Activated CD8-positive, alpha-beta memory T cell treated with anti-CD3 and anti-CD28 coated beads, Interleukin-2, amount 10 ng/mL, durations not matched to agents 7 days and 5 days (primary cell): Measurements from ENCODE around the gene TGM5. TPM values are rescaled to one million over a fixed set of nuclear protein-coding genes. Genes with fewer than 3 reads are reported as not detected.

Experiments
- ATAC-seq: fragments of 150-1000 bp; cut with Tn5 transposase; one replicate; pipeline ENCODE4 v1.10.0; 2021; ENCODE audit warnings: moderate library complexity
- CTCF ChIA-PET: fragments of 350-600 bp; sonication (Branson Sonifier 250); formaldehyde crosslinking; loops from one replicate; lab custom pipeline; 2021; ENCODE audit warnings: antibody characterized with exemption; lab: Charles Lee
- DNase-seq: peaks from one replicate; pipeline ENCODE4 v3.0.0-alpha.2; 2020
- H3K27ac Mint-ChIP-seq: one replicate; pipeline ENCODE4 v1.8.0; 2021; ENCODE audit warnings: mild to moderate bottlenecking, mixed read lengths
- H3K27me3 Mint-ChIP-seq: one replicate; pipeline ENCODE4 v1.8.0; 2021; ENCODE audit warnings: mixed read lengths
- H3K36me3 Mint-ChIP-seq: one replicate; pipeline ENCODE4 v1.8.0; 2021; ENCODE audit warnings: mild to moderate bottlenecking, mixed read lengths
- H3K4me1 Mint-ChIP-seq: one replicate; pipeline ENCODE4 v1.8.0; 2021; ENCODE audit warnings: mixed read lengths
- H3K4me3 Mint-ChIP-seq: one replicate; pipeline ENCODE4 v1.8.0; 2021; ENCODE audit warnings: mild to moderate bottlenecking, moderate library complexity, mixed read lengths
- H3K9me3 Mint-ChIP-seq: one replicate; pipeline ENCODE4 v1.8.0; 2022; ENCODE audit warnings: low read depth, mixed read lengths
- total RNA-seq, 2 experiments: library from RNA; stranded (reverse); gene quantifications; one replicate each; pipeline ENCODE4 v1.2.3, GENCODE V29; 2021

Gene TGM5
- total RNA-seq, 2 experiments from 2014 or later = 0.91 to 1.1 TPM

GRCh38 chr15:43215961-43216360 is 50.8 kb downstream of the TGM5 start:
- H3K36me3 Mint-ChIP-seq = no peaks in the 10 kb centered on the region
- H3K4me1 Mint-ChIP-seq = no peaks in the 10 kb centered on the region
- ATAC-seq = no peak
- CTCF ChIA-PET = interaction anchor here (2.0 kb wide), 1 partner anchor 10 kb away, joined by 8 read pairs; no protein-coding TSS in a partner anchor
- peaks cover 15% of the 10 kb centered on the region for H3K27me3 Mint-ChIP-seq
- H3K9me3 Mint-ChIP-seq = no peaks in the 10 kb centered on the region
- DNase-seq = no peak
- no peak overlapping the region for H3K4me3 Mint-ChIP-seq
- H3K27ac Mint-ChIP-seq = no peak overlapping the region

DNA sequence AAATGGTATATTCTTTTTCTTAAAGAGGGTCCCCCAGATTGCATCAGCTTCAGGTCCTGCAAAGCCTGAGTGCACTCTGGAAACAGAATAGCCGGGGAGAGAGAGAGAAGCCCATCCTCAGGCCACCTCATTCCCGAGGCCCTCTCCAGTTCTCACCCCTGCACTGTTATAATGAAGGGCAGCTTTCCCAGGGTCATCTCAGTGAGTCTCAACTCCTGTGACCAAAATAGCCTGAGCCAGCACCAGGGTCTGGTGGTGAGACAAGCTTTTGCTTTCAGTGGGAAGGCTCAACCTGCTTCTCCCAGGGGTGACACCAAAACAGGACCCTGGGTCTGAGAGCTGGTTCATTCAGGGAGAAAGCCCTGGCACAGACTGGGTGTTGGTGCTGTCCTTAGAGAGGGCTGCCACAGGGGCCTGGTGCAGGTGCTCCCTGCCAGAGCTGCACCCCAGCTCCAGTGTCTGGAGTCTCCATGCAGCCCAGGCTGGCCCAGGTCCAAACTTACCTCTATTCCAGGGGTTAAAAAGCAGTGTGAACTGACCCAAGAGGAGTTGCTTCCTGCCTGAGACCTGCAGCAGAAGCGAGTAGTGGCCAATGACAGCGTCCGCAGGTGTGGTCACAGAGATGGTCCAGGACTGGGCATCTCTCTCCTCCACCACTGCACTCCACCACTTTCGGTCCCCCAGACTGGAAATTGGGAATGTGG is 52.0 kb downstream of the TGM5 start:
- H3K27me3 Mint-ChIP-seq = peaks cover 10% of the 10 kb centered on the region
- H3K4me3 Mint-ChIP-seq = no peak overlapping the region
- no peaks in the 10 kb centered on the region for H3K9me3 Mint-ChIP-seq
- no peak for DNase-seq
- ATAC-seq = no peak
- H3K4me1 Mint-ChIP-seq = no peaks in the 10 kb centered on the region
- H3K36me3 Mint-ChIP-seq = no peaks in the 10 kb centered on the region
- CTCF ChIA-PET = interaction anchor here (1.0 to 4.8 kb wide), 2 partner anchors 10 to 11 kb away, joined by 5 to 30 read pairs; no protein-coding TSS in a partner anchor
- no peak overlapping the region for H3K27ac Mint-ChIP-seq

DNA sequence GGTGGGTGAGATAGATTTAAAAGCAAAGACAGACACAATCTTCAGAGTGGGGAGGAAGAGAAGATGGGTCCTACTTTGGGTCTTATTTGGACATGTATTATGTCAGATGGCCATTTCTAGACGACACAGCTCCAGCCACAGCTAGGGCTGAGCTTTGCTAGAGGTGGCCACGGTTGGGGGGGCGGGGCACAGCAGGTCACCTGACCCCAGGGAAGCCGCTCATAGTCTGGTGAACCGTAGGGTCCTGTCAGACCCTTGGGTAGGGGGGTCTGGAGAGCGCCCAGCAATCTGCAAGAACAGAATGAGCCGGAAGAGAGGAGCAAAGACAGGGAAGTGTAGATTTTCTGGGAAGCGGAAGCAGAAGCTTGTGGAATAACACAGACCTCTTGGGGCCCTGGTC is 52.6 kb downstream of the TGM5 start:
- H3K27ac Mint-ChIP-seq = no peak overlapping the region
- H3K4me1 Mint-ChIP-seq = no peaks in the 10 kb centered on the region
- CTCF ChIA-PET = interaction anchor here (1.0 to 4.8 kb wide), 2 partner anchors 10 to 11 kb away, joined by 5 to 30 read pairs; no protein-coding TSS in a partner anchor
- DNase-seq = no peak
- no peaks in the 10 kb centered on the region for H3K36me3 Mint-ChIP-seq
- no peaks in the 10 kb centered on the region for H3K9me3 Mint-ChIP-seq
- peaks cover 11% of the 10 kb centered on the region for H3K27me3 Mint-ChIP-seq
- ATAC-seq = no peak
- H3K4me3 Mint-ChIP-seq = no peak overlapping the region

DNA sequence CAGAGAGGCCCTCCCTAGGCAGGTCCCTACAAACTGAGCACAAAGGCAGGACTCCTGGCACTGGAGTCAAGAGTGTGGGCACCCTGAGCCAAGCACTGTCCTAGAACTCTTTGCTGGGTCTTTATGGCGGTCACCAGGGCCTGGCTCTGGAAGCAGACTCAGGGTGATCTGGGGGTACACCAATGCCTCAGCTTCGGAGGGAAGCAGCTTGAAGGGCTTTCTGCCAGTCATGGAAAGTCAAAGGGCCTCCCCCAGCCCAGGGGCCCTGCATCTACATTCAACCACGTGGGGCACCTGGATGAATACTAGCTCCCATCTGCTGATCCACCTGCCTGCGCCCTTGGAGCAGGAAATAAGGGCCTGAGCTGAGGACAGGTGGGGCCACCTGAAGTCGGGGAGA is 53.3 kb downstream of the TGM5 start:
- no peak for ATAC-seq
- no peaks in the 10 kb centered on the region for H3K4me1 Mint-ChIP-seq
- no peak for DNase-seq
- CTCF ChIA-PET = interaction anchor here (4.8 kb wide), 1 partner anchor 12 kb away, joined by 30 read pairs; no protein-coding TSS in a partner anchor
- peaks cover 13% of the 10 kb centered on the region for H3K27me3 Mint-ChIP-seq
- H3K36me3 Mint-ChIP-seq = no peaks in the 10 kb centered on the region
- H3K27ac Mint-ChIP-seq = no peak overlapping the region
- H3K4me3 Mint-ChIP-seq = no peak overlapping the region
- H3K9me3 Mint-ChIP-seq = no peaks in the 10 kb centered on the region

DNA sequence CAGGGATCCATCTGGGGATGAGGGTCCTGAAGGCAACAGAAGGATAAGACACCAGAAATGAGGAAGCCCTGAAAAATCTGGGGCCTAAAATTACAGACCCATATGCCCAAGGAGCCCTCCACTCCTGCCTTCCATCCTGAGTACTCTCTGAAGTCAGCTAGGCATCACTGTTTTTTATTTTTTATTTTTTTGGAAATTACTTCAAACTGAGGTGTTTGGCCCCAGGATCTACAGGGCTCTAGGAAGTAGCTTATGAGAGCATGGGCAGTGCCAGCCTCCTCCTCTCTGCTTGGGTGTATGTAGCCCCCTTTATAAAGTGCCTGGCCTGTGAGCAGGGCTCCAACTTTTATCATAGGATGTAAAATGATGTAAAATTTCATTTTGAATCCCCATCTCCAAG is 53.8 kb downstream of the TGM5 start:
- ATAC-seq (no peak), DNase-seq (no peak)
- H3K36me3 Mint-ChIP-seq = no peaks in the 10 kb centered on the region
- CTCF ChIA-PET = interaction anchor here (4.8 kb wide), 1 partner anchor 12 kb away, joined by 30 read pairs; no protein-coding TSS in a partner anchor
- H3K9me3 Mint-ChIP-seq = no peaks in the 10 kb centered on the region
- no peak overlapping the region for H3K4me3 Mint-ChIP-seq
- H3K27ac Mint-ChIP-seq = no peak overlapping the region
- peaks cover 13% of the 10 kb centered on the region for H3K27me3 Mint-ChIP-seq
- H3K4me1 Mint-ChIP-seq = no peaks in the 10 kb centered on the region

DNA sequence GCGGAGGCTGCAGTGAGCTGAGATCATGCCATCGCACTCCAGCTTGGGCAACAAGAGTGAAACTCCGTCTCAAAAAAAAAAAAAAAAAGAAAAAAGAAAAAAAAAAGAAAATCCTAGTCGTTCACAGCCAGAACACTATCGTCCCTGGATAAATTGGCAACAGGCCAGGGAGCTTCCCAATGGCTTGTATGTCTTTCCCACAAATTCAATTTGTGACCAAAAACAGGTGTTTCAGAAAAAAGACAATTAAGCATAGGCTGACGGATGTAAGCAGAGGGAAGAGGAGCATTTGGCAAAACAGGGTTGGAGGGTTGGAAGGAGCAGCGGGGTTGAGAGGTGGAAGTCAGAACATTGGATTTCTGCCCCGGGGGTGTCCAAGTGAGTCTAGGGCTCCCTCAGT is 54.4 kb downstream of the TGM5 start:
- H3K4me1 Mint-ChIP-seq = no peaks in the 10 kb centered on the region
- peaks cover 15% of the 10 kb centered on the region for H3K27me3 Mint-ChIP-seq
- H3K9me3 Mint-ChIP-seq = no peaks in the 10 kb centered on the region
- H3K4me3 Mint-ChIP-seq = no peak overlapping the region
- CTCF ChIA-PET = interaction anchor here (2.5 to 4.8 kb wide), 2 partner anchors 13 to 73 kb away, joined by 8 to 30 read pairs; no protein-coding TSS in a partner anchor
- DNase-seq = no peak
- no peak overlapping the region for H3K27ac Mint-ChIP-seq
- H3K36me3 Mint-ChIP-seq = no peaks in the 10 kb centered on the region
- ATAC-seq = no peak

DNA sequence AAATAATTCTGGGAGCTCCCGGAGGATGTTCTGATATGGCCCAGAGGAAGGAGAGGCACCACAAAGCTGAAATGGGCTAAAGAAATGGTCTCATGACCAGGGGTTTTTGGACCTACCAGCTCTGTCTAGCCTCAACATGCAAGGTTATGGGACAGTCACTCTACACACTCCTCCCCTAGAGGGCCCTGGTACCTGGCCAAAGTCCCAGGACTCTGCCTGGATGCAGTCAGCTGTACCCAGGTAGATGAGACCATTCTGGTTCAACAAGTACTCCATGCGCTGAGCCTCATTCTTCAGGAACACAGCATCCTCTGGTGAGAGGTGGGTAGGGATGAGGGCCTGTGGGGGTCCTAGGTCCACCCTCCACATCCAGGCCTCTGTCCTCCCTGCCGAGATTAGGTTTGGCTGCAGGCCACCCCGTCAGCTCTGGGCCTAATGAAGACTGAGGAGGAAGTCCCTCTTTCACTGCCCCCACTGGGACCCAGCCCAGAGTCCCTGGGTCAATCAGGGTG is 55.4 kb downstream of the TGM5 start:
- no peak overlapping the region for H3K4me3 Mint-ChIP-seq
- no peaks in the 10 kb centered on the region for H3K36me3 Mint-ChIP-seq
- H3K27ac Mint-ChIP-seq = no peak overlapping the region
- H3K9me3 Mint-ChIP-seq = no peaks in the 10 kb centered on the region
- peaks cover 15% of the 10 kb centered on the region for H3K27me3 Mint-ChIP-seq
- H3K4me1 Mint-ChIP-seq = no peaks in the 10 kb centered on the region
- no peak for DNase-seq
- CTCF ChIA-PET = interaction anchor here (0.6 to 4.8 kb wide), 3 partner anchors 14 to 758 kb away, joined by 3 to 30 read pairs (median 8); no protein-coding TSS in a partner anchor
- ATAC-seq = no peak

GRCh38 chr15:43210807-43211206 is 55.9 kb downstream of the TGM5 start:
- ATAC-seq (no peak), DNase-seq (no peak)
- no peak overlapping the region for H3K27ac Mint-ChIP-seq
- no peaks in the 10 kb centered on the region for H3K4me1 Mint-ChIP-seq
- H3K27me3 Mint-ChIP-seq = peaks cover 15% of the 10 kb centered on the region
- H3K4me3 Mint-ChIP-seq = no peak overlapping the region
- H3K36me3 Mint-ChIP-seq = no peaks in the 10 kb centered on the region
- H3K9me3 Mint-ChIP-seq = no peaks in the 10 kb centered on the region
- CTCF ChIA-PET = interaction anchor here (2.5 to 4.8 kb wide), 2 partner anchors 15 to 75 kb away, joined by 8 to 30 read pairs; no protein-coding TSS in a partner anchor

- ATAC-seq = no peak
- Mint-ChIP-seq H3K36me3 (no peaks in the 10 kb centered on the region), H3K27me3 (peaks cover 15% of the 10 kb centered on the region), H3K9me3 (no peaks in the 10 kb centered on the region), H3K4me3 (no peak overlapping the region), H3K4me1 (no peaks in the 10 kb centered on the region), H3K27ac (no peak overlapping the region)
- CTCF ChIA-PET = interaction anchor here (2.5 to 4.8 kb wide), 2 partner anchors 15 to 75 kb away, joined by 8 to 30 read pairs; no protein-coding TSS in a partner anchor
- DNase-seq = no peak
Measured at GRCh38 chr15:43210172-43210745, 56.5 kb downstream of the TGM5 start.

GRCh38 chr15:43209059-43209824 is 57.5 kb downstream of the TGM5 start:
- Mint-ChIP-seq H3K27me3 (peaks cover 15% of the 10 kb centered on the region), H3K9me3 (no peaks in the 10 kb centered on the region), H3K4me1 (peaks cover 2% of the 10 kb centered on the region), H3K4me3 (no peak overlapping the region), H3K27ac (no peak overlapping the region), H3K36me3 (no peaks in the 10 kb centered on the region)
- DNase-seq (no peak), ATAC-seq (no peak)
- CTCF ChIA-PET = no interaction called here

DNA sequence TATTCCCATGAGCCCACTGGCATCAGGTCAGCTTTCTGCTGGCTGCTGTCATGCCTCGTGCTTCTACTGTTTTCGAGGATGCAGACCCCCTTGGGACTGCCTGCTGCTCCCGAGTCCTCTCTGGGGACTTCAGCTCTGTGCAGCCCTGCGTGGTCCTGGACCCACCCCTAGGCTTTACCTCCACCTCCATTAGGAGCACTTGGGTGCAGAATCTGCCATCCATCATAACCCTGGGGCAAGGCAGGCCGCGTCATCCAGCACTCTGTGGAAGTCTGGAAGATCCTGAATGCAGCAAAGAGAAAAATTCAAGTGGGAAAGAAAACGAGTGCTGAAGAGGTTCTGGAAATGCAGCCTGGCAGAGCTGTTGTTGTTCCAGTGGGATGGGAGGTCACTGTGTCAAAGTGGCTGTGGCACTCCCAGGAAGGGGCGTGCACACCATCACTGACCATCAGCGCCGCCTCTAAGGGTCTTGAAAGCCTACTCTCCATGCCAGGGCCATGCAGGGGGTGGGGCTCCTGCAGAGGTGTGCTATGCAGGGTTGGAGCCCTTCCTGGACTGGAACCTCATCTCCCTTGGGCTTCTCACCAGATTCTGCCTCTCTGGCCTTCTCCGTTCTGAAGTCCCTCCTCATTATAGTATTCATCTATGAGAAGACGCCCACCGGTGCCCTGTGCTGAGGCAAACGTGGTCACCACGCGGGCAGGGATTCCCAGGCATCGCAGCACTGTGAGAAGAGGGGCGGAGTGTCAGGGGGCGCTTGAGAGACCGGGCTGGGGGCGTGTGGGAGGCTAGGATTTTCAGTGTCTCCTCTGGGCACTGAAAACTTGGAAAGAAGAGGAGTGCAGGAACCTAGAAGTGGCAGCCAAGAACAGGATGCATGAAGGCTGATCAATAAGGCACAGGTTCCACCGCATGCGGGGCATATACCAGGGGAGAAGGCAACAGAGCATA is 58.4 kb downstream of the TGM5 start:
- DNase-seq = no peak
- Mint-ChIP-seq H3K4me3 (no peak overlapping the region), H3K36me3 (no peaks in the 10 kb centered on the region), H3K27ac (no peak overlapping the region), H3K27me3 (peaks cover 15% of the 10 kb centered on the region), H3K4me1 (peaks cover 4% of the 10 kb centered on the region), H3K9me3 (no peaks in the 10 kb centered on the region)
- CTCF ChIA-PET = interaction anchor here (1.2 kb wide), 1 partner anchor 77 kb away, joined by 3 read pairs; no protein-coding TSS in a partner anchor
- ATAC-seq = no peak

DNA sequence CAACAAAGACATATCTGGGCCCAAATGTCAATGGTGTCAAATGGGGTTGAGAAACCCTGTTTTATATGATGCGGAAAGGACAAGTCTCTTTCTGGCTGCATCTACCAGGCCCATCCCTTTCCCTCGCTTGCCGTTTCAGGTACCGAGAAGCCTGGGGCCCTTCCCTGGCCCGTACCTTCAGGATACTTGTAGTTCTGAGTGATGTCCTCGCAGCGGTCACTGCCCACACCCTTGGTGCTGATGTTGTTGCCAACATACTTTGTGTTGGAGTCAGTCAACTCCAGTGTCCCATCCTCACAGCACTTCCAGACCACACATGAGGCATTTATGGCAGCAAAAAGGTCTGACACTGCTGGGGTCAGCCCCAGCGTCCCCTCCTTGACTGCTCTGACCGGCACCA is 59.7 kb downstream of the TGM5 start:
- H3K36me3 Mint-ChIP-seq = no peaks in the 10 kb centered on the region

More for the DNA sequence above, 59.7 kb downstream of the TGM5 start:
- ATAC-seq = no peak
- no peak overlapping the region for H3K4me3 Mint-ChIP-seq
- H3K4me1 Mint-ChIP-seq = peaks cover 4% of the 10 kb centered on the region
- H3K27ac Mint-ChIP-seq = no peak overlapping the region
- DNase-seq = no peak
- H3K27me3 Mint-ChIP-seq = peaks cover 13% of the 10 kb centered on the region
- CTCF ChIA-PET = interaction anchor here (0.6 to 1.2 kb wide), 2 partner anchors 78 to 111 kb away, joined by 3 to 4 read pairs; no protein-coding TSS in a partner anchor
- no peaks in the 10 kb centered on the region for H3K9me3 Mint-ChIP-seq
